ENCODE results near the gene TGIF2. TPM values are rescaled to one million over a fixed set of nuclear protein-coding genes. Genes with fewer than 3 reads are reported as not detected.

TGIF2 gene
- total and polyA plus RNA-seq, 2 of the 13 experiments (the other 11 are each of a cell fraction or from before 2014, with no cell fraction given): 41.3 to 53.9 TPM

DNA sequence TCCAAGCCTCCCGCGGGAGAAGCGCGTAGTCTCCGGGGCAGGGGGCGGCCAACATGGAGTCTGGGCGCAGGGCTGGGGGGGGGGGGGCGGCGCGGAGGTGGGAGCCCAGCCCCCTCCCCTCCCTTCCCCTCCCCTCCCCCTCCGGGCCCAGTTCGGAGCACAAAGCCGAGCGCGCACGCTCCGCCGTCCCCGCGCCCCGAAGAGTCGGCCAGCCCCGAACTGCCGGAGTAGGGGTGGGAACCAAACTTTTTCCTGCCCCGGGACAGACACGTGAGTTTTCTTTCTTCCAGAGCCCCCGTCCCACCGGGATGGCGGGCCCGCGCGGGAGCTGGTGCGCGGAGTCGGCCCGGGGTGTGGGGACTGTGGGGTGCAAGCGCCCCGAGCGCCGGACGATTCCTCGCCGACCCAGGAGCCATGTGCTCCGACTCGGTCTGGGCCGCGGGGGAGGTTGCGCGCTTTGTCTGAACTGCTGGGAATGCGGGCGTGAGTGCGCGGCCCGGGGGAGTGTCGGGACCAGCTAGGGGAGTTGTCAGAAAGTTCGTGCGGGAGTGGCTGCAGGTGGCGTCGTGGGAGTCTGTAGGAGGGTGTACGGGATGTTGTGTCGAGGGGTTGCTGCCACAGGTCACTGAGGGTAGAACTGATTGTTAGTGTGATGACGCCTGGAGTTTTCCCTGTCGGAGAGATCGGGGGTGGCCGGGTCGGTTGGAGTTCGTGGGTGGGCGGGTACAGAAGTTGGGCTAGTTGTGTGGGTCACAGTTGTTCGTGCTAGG, 1.2 kb downstream of the TGIF2 start (continued):
- TF ChIP-seq ZNF816 (CRISPR knock-in tag; IDR thresholded peaks at IDR 0.05; ENCODE audit: borderline replicate concordance) (peak; percentile 26; the same call in 1 of the 2 replicates), TEAD2 (CRISPR knock-in tag; IDR thresholded peaks at IDR 0.05) (no peak; the same call in 1 of the 2 replicates), YY1 (IDR thresholded peaks at IDR 0.05; ENCODE audit: insufficient read depth, insufficient replicate concordance, low read depth, low read length) (peak; percentile 62), ZNF563 (CRISPR knock-in tag; IDR thresholded peaks at IDR 0.05) (no peak), ZBTB33 (CRISPR knock-in tag; IDR thresholded peaks at IDR 0.05) (no peak), TBX2 (CRISPR knock-in tag; IDR thresholded peaks at IDR 0.05; ENCODE audit: borderline replicate concordance) (peak; percentile 70; the same call in 1 of the 2 replicates), HOXA9 (CRISPR knock-in tag; IDR thresholded peaks at IDR 0.05; ENCODE audit: borderline replicate concordance) (peak; percentile 92), NFKB2 (CRISPR knock-in tag; IDR thresholded peaks at IDR 0.05; ENCODE audit: borderline replicate concordance) (peak; percentile 95; the same call in 1 of the 2 replicates), ZNF446 (CRISPR knock-in tag; IDR thresholded peaks at IDR 0.05) (peak; percentile 18; the same call in 1 of the 2 replicates), TBL1XR1 (IDR thresholded peaks at IDR 0.05; ENCODE audit: borderline replicate concordance, low read length, partially characterized antibody) (peak; percentile 46), ZNF777 (CRISPR knock-in tag; IDR thresholded peaks at IDR 0.05) (no peak; the same call in none of the 2 replicates), ERF (CRISPR knock-in tag; IDR thresholded peaks at IDR 0.05) (peak; percentile 43; the same call in 1 of the 2 replicates), BRD4 (CRISPR knock-in tag; IDR thresholded peaks at IDR 0.05) (peak; percentile 72; the same call in 1 of the 2 replicates), ZNF740 (CRISPR knock-in tag; IDR thresholded peaks at IDR 0.05) (peak; percentile 86), ZNF17 (CRISPR knock-in tag; IDR thresholded peaks at IDR 0.05) (no peak), FOXO1 (CRISPR knock-in tag; IDR thresholded peaks at IDR 0.05) (peak; percentile 46), SRY (CRISPR knock-in tag; IDR thresholded peaks at IDR 0.05) (peak; percentile 82; the same call in 1 of the 2 replicates), RBFOX2 (IDR thresholded peaks at IDR 0.05; ENCODE audit: low read depth, low read length) (peak; percentile 89), ZFP36L2 (CRISPR knock-in tag; IDR thresholded peaks at IDR 0.05) (peak; percentile 25; the same call in 1 of the 2 replicates), SOX6 (IDR thresholded peaks at IDR 0.05) (no peak), SOX6 (CRISPR knock-in tag; IDR thresholded peaks at IDR 0.05) (peak; percentile 67)
- TF ChIP-seq, protein P1, sequence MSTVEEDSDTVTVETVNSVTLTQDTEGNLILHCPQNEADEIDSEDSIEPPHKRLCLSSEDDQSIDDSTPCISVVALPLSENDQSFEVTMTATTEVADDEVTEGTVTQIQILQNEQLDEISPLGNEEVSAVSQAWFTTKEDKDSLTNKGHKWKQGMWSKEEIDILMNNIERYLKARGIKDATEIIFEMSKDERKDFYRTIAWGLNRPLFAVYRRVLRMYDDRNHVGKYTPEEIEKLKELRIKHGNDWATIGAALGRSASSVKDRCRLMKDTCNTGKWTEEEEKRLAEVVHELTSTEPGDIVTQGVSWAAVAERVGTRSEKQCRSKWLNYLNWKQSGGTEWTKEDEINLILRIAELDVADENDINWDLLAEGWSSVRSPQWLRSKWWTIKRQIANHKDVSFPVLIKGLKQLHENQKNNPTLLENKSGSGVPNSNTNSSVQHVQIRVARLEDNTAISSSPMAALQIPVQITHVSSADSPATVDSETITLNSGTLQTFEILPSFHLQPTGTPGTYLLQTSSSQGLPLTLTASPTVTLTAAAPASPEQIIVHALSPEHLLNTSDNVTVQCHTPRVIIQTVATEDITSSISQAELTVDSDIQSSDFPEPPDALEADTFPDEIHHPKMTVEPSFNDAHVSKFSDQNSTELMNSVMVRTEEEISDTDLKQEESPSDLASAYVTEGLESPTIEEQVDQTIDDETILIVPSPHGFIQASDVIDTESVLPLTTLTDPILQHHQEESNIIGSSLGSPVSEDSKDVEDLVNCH (CRISPR knock-in tag; IDR thresholded peaks at IDR 0.05): peak; percentile 89
- TF ChIP-seq, protein P2, sequence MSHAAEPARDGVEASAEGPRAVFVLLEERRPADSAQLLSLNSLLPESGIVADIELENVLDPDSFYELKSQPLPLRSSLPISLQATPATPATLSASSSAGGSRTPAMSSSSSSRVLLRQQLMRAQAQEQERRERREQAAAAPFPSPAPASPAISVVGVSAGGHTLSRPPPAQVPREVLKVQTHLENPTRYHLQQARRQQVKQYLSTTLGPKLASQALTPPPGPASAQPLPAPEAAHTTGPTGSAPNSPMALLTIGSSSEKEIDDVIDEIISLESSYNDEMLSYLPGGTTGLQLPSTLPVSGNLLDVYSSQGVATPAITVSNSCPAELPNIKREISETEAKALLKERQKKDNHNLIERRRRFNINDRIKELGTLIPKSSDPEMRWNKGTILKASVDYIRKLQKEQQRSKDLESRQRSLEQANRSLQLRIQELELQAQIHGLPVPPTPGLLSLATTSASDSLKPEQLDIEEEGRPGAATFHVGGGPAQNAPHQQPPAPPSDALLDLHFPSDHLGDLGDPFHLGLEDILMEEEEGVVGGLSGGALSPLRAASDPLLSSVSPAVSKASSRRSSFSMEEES (CRISPR knock-in tag; IDR thresholded peaks at IDR 0.05): peak; percentile 63; the same call in 1 of the 2 replicates
